Measurements from ENCODE around the gene ASAP2.
A peak's percentile ranks its signal among the peaks of the same experiment; 100 is the strongest.

Gene ASAP2

DNA sequence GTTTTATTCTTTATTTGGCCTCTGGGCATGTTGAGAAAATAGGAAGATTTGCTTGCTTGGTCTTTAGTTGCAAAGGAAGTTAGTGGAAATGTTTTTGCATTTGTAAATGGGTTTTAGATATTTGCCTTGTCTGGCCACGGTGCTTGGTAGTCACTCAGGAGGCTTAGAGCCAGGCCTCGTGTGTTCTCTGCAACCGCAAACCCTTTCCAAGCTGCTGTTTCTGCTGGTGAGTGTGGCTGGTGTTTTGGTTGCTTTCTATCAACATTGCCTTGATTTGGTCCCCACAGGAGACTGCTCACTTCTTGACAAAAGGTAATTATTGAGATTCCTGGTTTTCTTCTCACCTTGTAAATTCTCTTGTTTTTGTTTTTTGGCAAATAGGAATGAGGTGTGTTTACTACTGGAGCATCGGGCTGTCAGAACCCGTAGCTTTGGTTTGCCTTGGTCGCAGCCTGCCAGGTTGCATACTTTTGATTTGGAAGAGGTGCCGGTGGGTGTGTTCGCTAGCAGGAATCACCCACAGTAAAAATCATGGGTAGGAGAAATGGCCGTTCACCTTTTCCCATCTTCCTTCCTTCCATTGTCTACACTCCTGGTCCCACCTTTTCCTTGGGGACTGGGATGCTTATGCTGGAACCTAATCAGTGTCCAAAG, 15.8 kb downstream of the ASAP2 start:
- Histone ChIP-seq H3K4me3 (ENCODE audit: extremely low read depth, insufficient read depth, low read length, poor library complexity, severe bottlenecking) (no peak overlapping the region), H3K36me3 (ENCODE audit: control insufficient read depth, insufficient read depth, low read length) (peaks cover 17% of the 10 kb centered on the region), H3K4me1 (ENCODE audit: control insufficient read depth, insufficient read depth, low read length, poor library complexity, severe bottlenecking) (peaks cover 20% of the 10 kb centered on the region), H3K27ac (ENCODE audit: low read depth, low read length, severe bottlenecking) (no peak overlapping the region), H3K9me3 (ENCODE audit: control insufficient read depth, low read length) (no peaks in the 10 kb centered on the region)
- WGBS, 2 experiments (ENCODE audit: insufficient coverage in 2 of 2): 82% methylated on average over 5 of the region's 9 CpGs; no CpG with 5 or more reads in 1 of the 2 experiments

DNA sequence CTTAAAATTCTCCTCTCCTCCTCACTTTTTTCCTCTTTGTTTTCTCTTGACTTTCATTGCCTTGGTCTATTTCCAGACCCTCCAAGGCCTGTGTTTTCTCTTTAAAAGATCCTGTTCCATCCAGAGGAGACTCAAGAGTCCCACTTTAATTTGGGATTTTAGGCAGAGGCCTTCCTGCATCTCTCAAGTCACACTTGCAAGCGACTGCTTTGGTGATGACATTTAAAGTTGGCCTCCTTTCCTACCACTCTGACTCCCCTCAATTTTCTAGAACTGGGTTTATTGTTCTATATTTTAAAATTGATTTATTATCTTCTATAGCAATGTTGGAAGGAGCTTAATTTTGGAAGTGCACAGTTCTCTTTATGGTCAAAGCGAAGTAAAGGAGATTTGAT, 16.3 kb downstream of the ASAP2 start:
- no peaks in the 10 kb centered on the region for H3K9me3 ChIP-seq (ENCODE audit: control insufficient read depth, low read length)
- peaks cover 14% of the 10 kb centered on the region for H3K36me3 ChIP-seq (ENCODE audit: control insufficient read depth, insufficient read depth, low read length)
- no peak overlapping the region for H3K4me3 ChIP-seq (ENCODE audit: extremely low read depth, insufficient read depth, low read length, poor library complexity, severe bottlenecking)
- H3K27ac ChIP-seq (ENCODE audit: low read depth, low read length, severe bottlenecking): no peak overlapping the region
- WGBS, 2 experiments (ENCODE audit: insufficient coverage in 2 of 2): no CpG with 5 or more reads among the region's 2 CpGs
- H3K4me1 ChIP-seq (ENCODE audit: control insufficient read depth, insufficient read depth, low read length, poor library complexity, severe bottlenecking): peaks cover 24% of the 10 kb centered on the region

DNA sequence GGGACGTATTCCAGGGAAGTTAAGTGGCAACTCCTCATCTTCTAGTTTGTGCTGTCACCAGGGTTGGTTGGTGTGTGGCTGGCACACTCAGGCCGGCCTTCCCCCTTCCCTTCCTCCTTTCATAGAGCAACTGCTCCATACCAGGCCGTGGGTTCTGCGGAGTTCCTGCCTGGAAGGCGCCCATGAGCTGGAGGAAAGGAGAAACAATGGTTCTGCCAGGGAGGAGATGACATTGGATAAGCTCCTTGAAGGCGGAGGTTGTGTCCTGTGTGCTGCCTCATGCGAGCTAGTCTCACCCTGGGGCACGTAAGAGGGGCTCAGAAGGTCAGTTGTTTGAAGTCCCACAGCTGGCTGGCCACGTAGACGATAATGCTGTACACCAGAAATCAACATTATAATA, 19.2 kb downstream of the ASAP2 start:
- Histone ChIP-seq H3K36me3 (ENCODE audit: control insufficient read depth, insufficient read depth, low read length) (peaks cover 14% of the 10 kb centered on the region), H3K27ac (ENCODE audit: low read depth, low read length, severe bottlenecking) (no peak overlapping the region), H3K4me1 (ENCODE audit: control insufficient read depth, insufficient read depth, low read length, poor library complexity, severe bottlenecking) (peaks cover 40% of the 10 kb centered on the region), H3K9me3 (ENCODE audit: control insufficient read depth, low read length) (no peaks in the 10 kb centered on the region), H3K4me3 (ENCODE audit: extremely low read depth, insufficient read depth, low read length, poor library complexity, severe bottlenecking) (no peak overlapping the region)
- WGBS, 2 experiments (ENCODE audit: insufficient coverage in 2 of 2): 96 to 100% methylated on average over 6 of the region's 10 CpGs

DNA sequence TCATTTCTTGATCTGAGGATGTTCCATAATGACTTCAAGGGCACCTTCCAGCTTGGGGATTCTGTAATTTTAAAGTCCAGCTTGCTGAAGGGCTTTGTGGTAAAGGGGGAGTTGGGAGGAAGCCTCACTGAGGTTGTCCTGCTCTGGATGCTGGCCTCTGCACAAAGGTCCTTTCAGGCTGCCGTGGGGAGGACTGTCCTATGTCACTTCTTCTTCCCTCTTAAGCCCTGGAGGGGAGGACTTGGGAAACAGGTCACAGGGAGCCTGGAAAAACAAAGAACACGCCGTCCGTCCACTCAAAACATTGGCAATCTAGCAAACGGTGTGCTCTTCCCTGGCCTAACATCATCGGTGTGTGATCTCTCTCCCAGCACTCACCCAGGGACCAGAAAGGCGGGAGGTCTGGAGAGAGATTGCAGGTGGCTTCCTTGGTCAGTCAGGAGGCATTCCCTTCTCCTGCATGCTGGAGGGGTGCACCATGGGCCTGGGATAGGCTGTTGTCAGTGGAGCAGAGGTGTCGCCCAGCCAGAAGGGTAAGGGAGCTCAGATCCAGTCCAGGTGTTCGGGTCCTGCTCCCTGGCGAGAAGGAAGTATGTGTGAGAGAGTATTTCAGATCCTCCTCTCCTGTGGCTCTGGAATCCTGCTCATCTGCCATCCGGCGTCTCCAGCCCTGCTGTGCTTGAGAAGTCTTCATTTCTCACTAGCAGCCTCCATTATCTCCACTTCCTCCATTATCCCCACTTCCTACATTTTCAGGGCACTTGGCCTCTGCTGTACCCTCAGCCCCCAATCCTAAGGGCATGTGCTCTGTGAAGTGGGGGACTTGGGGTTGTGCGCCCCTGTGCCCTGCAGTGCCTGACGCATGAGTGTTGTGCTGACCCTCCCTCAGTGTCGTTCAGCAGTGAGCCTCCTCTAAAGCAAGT, 20.1 kb downstream of the ASAP2 start:
- 75 to 80% methylated on average over 6 to 8 of the region's 15 CpGs for WGBS, 2 experiments (ENCODE audit: insufficient coverage in 2 of 2)
- Histone ChIP-seq H3K4me1 (ENCODE audit: control insufficient read depth, insufficient read depth, low read length, poor library complexity, severe bottlenecking) (peaks cover 49% of the 10 kb centered on the region), H3K36me3 (ENCODE audit: control insufficient read depth, insufficient read depth, low read length) (peaks cover 14% of the 10 kb centered on the region), H3K4me3 (ENCODE audit: extremely low read depth, insufficient read depth, low read length, poor library complexity, severe bottlenecking) (no peak overlapping the region), H3K27ac (ENCODE audit: low read depth, low read length, severe bottlenecking) (peak overlapping the region; percentile 46), H3K9me3 (ENCODE audit: control insufficient read depth, low read length) (no peaks in the 10 kb centered on the region)

DNA sequence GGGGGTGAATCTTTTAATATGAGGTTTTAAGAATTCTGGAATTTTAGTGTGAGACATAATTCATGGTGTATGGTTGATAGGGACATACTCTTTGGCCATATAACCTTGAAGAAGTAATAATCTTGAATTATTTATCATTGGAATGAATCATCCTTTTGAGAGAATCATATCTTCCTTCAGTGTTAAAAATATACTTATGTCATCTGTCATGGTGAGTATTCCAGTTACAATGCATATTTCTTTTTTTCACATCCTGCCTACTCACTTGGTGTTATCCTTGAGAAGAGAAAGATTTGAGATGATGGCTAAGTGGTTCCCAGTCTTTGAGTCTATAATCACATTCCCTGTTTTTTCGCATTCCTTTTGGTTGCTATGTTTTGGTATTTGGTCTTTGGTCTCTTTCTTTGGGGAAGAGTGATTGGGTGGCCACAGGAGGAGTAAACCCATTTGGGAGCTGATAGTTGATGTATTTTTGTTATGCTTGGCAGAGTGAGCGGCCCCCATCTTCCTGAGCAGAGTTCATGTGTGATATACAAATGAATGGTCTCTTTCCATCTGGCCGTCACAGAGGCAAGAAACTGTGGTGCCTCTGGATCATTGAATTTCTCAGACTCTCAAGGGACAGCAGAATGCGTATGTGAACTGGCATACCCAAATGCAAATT, 21.6 kb downstream of the ASAP2 start:
- 92 to 100% methylated on average over 1 to 4 of the region's 4 CpGs for WGBS, 2 experiments (ENCODE audit: insufficient coverage in 2 of 2)
- Histone ChIP-seq H3K27ac (ENCODE audit: low read depth, low read length, severe bottlenecking) (no peak overlapping the region), H3K4me1 (ENCODE audit: control insufficient read depth, insufficient read depth, low read length, poor library complexity, severe bottlenecking) (peaks cover 64% of the 10 kb centered on the region), H3K9me3 (ENCODE audit: control insufficient read depth, low read length) (no peaks in the 10 kb centered on the region), H3K36me3 (ENCODE audit: control insufficient read depth, insufficient read depth, low read length) (peaks cover 14% of the 10 kb centered on the region), H3K4me3 (ENCODE audit: extremely low read depth, insufficient read depth, low read length, poor library complexity, severe bottlenecking) (no peak overlapping the region)

DNA sequence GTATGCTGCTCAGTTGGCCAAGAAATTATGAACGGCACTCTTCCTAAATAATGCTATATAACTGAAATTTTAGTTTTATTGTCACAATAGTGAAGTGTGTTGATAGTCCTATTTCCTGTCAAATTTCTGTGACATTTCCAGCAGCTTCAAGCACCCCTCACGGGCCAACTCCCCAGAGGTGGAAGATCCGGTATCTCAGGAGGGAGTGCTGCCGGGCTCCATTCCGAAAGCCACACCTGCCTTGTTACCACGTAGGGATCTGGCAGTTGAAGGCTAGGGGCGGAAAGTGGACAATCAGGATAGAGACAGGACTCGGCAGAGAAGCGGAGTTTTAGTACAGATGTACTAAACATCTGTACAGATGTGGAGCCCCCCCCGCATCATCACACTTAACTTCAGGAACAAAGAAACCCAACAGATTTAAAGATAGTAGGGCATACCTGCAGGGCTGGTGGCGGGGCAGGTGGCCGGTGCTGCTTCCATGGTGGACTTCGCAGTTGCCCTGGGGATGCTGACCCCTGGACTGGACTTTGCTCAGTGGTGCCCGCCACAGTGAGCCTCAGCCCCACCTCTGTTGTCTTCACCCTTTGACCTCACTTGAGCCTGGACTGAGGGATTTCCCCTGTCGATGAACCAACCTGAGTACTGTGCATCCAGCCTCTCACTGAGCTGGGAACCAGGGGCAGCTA, 22.3 kb downstream of the ASAP2 start:
- Histone ChIP-seq H3K36me3 (ENCODE audit: control insufficient read depth, insufficient read depth, low read length) (peaks cover 14% of the 10 kb centered on the region), H3K27ac (ENCODE audit: low read depth, low read length, severe bottlenecking) (no peak overlapping the region), H3K9me3 (ENCODE audit: control insufficient read depth, low read length) (no peaks in the 10 kb centered on the region), H3K4me1 (ENCODE audit: control insufficient read depth, insufficient read depth, low read length, poor library complexity, severe bottlenecking) (peaks cover 67% of the 10 kb centered on the region), H3K4me3 (ENCODE audit: extremely low read depth, insufficient read depth, low read length, poor library complexity, severe bottlenecking) (no peak overlapping the region)
- WGBS, 2 experiments (ENCODE audit: insufficient coverage in 2 of 2): 96 to 97% methylated on average over 10 to 11 of the region's 15 CpGs

DNA sequence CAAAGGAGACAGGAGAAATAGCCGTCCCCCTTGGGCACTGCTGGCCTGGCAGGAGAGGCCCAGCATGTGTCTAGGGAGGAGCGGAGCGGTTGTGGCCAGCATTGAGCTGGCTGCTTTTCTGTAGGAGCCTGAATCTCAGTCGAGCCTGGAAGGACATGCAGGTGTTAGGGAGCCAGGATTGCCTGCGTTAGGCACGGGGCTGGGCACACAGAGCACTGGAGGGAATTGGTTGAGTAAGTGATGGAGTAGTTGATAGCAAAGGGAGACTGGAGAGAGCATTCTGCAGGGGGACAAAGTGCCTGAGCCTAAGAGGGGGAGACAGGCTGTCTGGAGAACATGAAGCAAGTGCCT, 22.8 kb downstream of the ASAP2 start:
- 94 to 97% methylated on average over 6 of the region's 6 CpGs for WGBS, 2 experiments (ENCODE audit: insufficient coverage in 2 of 2)
- Histone ChIP-seq H3K4me1 (ENCODE audit: control insufficient read depth, insufficient read depth, low read length, poor library complexity, severe bottlenecking) (peaks cover 72% of the 10 kb centered on the region), H3K36me3 (ENCODE audit: control insufficient read depth, insufficient read depth, low read length) (peaks cover 14% of the 10 kb centered on the region), H3K4me3 (ENCODE audit: extremely low read depth, insufficient read depth, low read length, poor library complexity, severe bottlenecking) (no peak overlapping the region), H3K27ac (ENCODE audit: low read depth, low read length, severe bottlenecking) (no peak overlapping the region), H3K9me3 (ENCODE audit: control insufficient read depth, low read length) (no peaks in the 10 kb centered on the region)

DNA sequence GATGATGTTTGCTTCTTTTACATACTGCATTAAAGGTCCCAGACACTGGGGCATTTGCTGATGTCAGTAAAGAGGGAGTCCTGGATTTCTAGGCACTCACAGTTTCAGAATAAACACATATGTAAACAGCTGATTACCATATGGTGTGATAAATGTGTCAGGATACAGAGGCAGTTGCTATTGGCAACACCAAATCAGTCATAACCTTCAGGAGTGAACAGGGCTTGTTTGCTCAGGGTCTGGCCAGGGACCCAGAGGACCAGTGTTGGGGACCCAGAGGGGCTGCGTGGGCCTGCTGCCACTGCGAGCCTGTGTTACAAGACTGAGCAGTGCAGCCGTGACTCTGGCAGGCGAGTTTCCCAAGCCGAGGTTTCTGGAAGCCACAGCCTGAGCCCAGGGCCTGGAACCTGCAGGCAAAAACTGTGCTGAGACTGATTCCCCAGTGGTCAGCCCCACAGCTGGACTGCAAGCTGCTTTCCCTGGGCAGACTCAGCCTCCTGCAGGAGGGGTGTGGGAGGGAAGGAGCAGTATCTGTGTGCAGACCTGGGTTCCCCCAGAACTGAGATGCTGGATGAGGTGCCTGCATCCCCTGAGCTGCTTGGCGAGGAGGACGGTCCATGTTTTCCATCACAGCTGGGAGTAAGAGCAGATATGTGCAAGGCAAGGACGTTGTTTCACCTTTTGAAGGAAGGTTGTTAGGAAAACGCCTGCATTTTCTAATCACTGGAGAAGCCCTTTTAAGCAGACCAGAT, 23.6 kb downstream of the ASAP2 start:
- Histone ChIP-seq H3K4me1 (ENCODE audit: control insufficient read depth, insufficient read depth, low read length, poor library complexity, severe bottlenecking) (peaks cover 79% of the 10 kb centered on the region), H3K36me3 (ENCODE audit: control insufficient read depth, insufficient read depth, low read length) (peaks cover 14% of the 10 kb centered on the region), H3K27ac (ENCODE audit: low read depth, low read length, severe bottlenecking) (no peak overlapping the region), H3K9me3 (ENCODE audit: control insufficient read depth, low read length) (no peaks in the 10 kb centered on the region), H3K4me3 (ENCODE audit: extremely low read depth, insufficient read depth, low read length, poor library complexity, severe bottlenecking) (no peak overlapping the region)
- WGBS, 2 experiments (ENCODE audit: insufficient coverage in 2 of 2): 89 to 94% methylated on average over 9 of the region's 9 CpGs

DNA sequence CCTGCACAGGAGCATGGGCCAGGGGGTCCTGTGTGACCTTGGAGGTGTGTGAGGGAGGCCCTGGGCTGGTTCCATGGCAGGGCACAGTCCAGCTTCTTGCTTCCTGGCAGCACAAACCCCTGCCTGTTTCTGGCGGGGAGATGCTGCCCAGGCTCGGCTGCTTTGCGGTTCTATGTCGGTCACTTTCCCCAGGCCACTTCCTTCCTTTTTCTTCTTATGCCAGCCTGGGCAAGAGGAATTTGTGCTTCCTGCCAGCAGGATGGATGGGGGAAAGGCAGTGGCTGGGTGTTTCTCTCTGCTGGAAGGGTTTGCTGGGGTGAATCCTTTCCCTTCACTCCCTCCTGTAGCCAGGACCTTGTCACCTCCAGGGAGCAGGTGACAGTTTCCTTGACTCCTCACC, 24.3 kb downstream of the ASAP2 start:
- Histone ChIP-seq H3K9me3 (ENCODE audit: control insufficient read depth, low read length) (no peaks in the 10 kb centered on the region), H3K4me3 (ENCODE audit: extremely low read depth, insufficient read depth, low read length, poor library complexity, severe bottlenecking) (no peak overlapping the region), H3K36me3 (ENCODE audit: control insufficient read depth, insufficient read depth, low read length) (peaks cover 14% of the 10 kb centered on the region), H3K4me1 (ENCODE audit: control insufficient read depth, insufficient read depth, low read length, poor library complexity, severe bottlenecking) (peaks cover 82% of the 10 kb centered on the region), H3K27ac (ENCODE audit: low read depth, low read length, severe bottlenecking) (no peak overlapping the region)
- no CpG with 5 or more reads among the region's 4 CpGs for WGBS, 2 experiments (ENCODE audit: insufficient coverage in 2 of 2)

All from mesodermal cell (in vitro differentiated cells).